H1 (cell line): ENCODE results near the gene SEMA5B. TPM values are rescaled to one million over a fixed set of nuclear protein-coding genes. Genes with fewer than 3 reads are reported as not detected.

Experiments
- CTCF ChIA-PET: fragments of 300-600 bp; sonication (Branson Sonifier 250); formaldehyde crosslinking; loops from one replicate; lab custom pipeline; 2021; ENCODE audit not compliant: partially characterized antibody; lab: Charles Lee
- POLR2A ChIA-PET: fragments of 300-600 bp; sonication (Branson Sonifier 250); formaldehyde crosslinking; loops from one replicate; lab custom pipeline; 2021; ENCODE audit warnings: inconsistent platforms; ENCODE audit not compliant: partially characterized antibody; lab: Charles Lee
- DNase-seq, 2 experiments: peaks; one replicate each; pipeline versions ENCODE4 v3.0.0 to v3.0.0-alpha.2; 2010 to 2022; ENCODE audit warnings: low spot score in 2 of 2, low read depth in 1 of 2, mixed read lengths in 1 of 2
- FAIRE-seq: peaks from 2 replicates; lab custom pipeline; 2011; peaks lifted over from hg19 to GRCh38; lab: Jason Lieb, UNC
- H2AFZ ChIP-seq: 2 replicates; pipeline ENCODE4 v1.8.1; 2012; ENCODE audit warnings: low read length, inconsistent platforms
- H2AK5ac ChIP-seq: 2 replicates; pipeline ENCODE4 v1.6.1; 2013; ENCODE audit warnings: low read depth, low read length
- H2BK120ac ChIP-seq: replicated peaks from 2 replicates; pipeline ENCODE3; 2013; ENCODE audit warnings: low read depth, low read length, inconsistent platforms
- H2BK12ac ChIP-seq: 2 replicates; pipeline ENCODE4 v1.6.1; 2013; ENCODE audit warnings: low read depth, low read length
- H2BK15ac ChIP-seq: 2 replicates; pipeline ENCODE4 v1.6.1; 2013; ENCODE audit warnings: low read length
- H2BK20ac ChIP-seq: 2 replicates; pipeline ENCODE4 v1.6.1; 2013; ENCODE audit warnings: low read length
- H2BK5ac ChIP-seq: 2 replicates; pipeline ENCODE4 v1.6.1; 2013; ENCODE audit warnings: low read depth, low read length
- H3K14ac ChIP-seq: 2 replicates; pipeline ENCODE4 v1.6.1; 2013; ENCODE audit warnings: inconsistent platforms; ENCODE audit not compliant: insufficient read length
- H3K18ac ChIP-seq: 2 replicates; pipeline ENCODE4 v1.6.1; 2013; ENCODE audit warnings: low read length; ENCODE audit errors: extremely low read depth
- H3K23ac ChIP-seq: 2 replicates; pipeline ENCODE4 v1.6.1; 2013; ENCODE audit warnings: inconsistent platforms; ENCODE audit not compliant: insufficient read length
- H3K23me2 ChIP-seq: 2 replicates; pipeline ENCODE4 v1.6.1; 2013; ENCODE audit warnings: low read depth, low read length
- H3K27ac ChIP-seq: 2 replicates; pipeline ENCODE4 v1.6.1; 2011; ENCODE audit warnings: low read depth, low read length, inconsistent platforms
- H3K27me3 ChIP-seq, 4 experiments: replicated peaks in 1 of 4; 1 replicate in 1 of 4; 2 replicates in 3 of 4; pipeline versions ENCODE4 v1.6.1 to v1.8.1; 2011 to 2013; ENCODE audit warnings: low read length in 3 of 4, mild to moderate bottlenecking in 3 of 4, inconsistent platforms in 2 of 4, mixed read lengths in 2 of 4, moderate library complexity in 1 of 4; ENCODE audit not compliant: control insufficient read depth in 3 of 4, insufficient read depth in 3 of 4; ENCODE audit errors: extremely low read depth in 1 of 4
- H3K36me3 ChIP-seq, 4 experiments: 2 replicates each; pipeline versions ENCODE4 v1.6.1 to v1.8.1; 2011 to 2013; ENCODE audit warnings: mild to moderate bottlenecking in 4 of 4, low read length in 3 of 4, moderate library complexity in 2 of 4, control low read depth in 1 of 4, inconsistent platforms in 1 of 4; ENCODE audit not compliant: insufficient read depth in 4 of 4, control insufficient read depth in 2 of 4
- H3K4ac ChIP-seq: replicated peaks from 2 replicates; pipeline ENCODE3; 2013; ENCODE audit warnings: low read length, low read depth, mixed read lengths, inconsistent platforms; ENCODE audit not compliant: insufficient read length
- H3K4me1 ChIP-seq, 4 experiments: replicated peaks in 1 of 4; 1 replicate in 1 of 4; 2 replicates in 3 of 4; pipeline versions ENCODE4 v1.6.1 to v1.8.1; 2011 to 2013; ENCODE audit warnings: low read length in 3 of 4, inconsistent platforms in 2 of 4, mixed read lengths in 1 of 4; ENCODE audit not compliant: insufficient read depth in 4 of 4, control insufficient read depth in 3 of 4
- H3K4me2 ChIP-seq, 2 experiments: 2 replicates each; pipeline versions ENCODE4 v1.6.1 to v1.8.1; 2011 to 2013; ENCODE audit warnings: low read depth in 2 of 2, low read length in 2 of 2, control low read depth in 1 of 2, inconsistent platforms in 1 of 2, mild to moderate bottlenecking in 1 of 2; ENCODE audit not compliant: insufficient read depth in 1 of 2
- H3K4me3 ChIP-seq, 4 experiments: fragments of 200-600, 300-600 bp in 1 of 4; sonication (generic), shearing (Covaris generic), sonication (Bioruptor Twin) in 1 of 4; 2 replicates each; pipeline versions ENCODE4 v1.5.1 to v1.8.1; 2011 to 2016; ENCODE audit warnings: low read length in 4 of 4, low read depth in 3 of 4, control low read depth in 2 of 4, inconsistent platforms in 2 of 4, mild to moderate bottlenecking in 2 of 4, mixed read lengths in 1 of 4, moderate library complexity in 1 of 4; ENCODE audit not compliant: insufficient read depth in 2 of 4; ENCODE audit errors: extremely low read depth in 1 of 4
- H3K56ac ChIP-seq: replicated peaks from 2 replicates; pipeline ENCODE3; 2013; ENCODE audit warnings: low read depth, mild to moderate bottlenecking, mixed read lengths, low read length, inconsistent platforms; ENCODE audit not compliant: insufficient read length
- H3K79me1 ChIP-seq: 2 replicates; pipeline ENCODE4 v1.6.1; 2013; ENCODE audit warnings: low read depth, low read length, control low read depth
- H3K79me2 ChIP-seq, 2 experiments: 2 replicates each; pipeline versions ENCODE4 v1.6.1 to v1.8.1; 2012 to 2013; ENCODE audit warnings: low read length in 2 of 2, mild to moderate bottlenecking in 2 of 2, inconsistent platforms in 1 of 2; ENCODE audit not compliant: insufficient read depth in 2 of 2, control insufficient read depth in 1 of 2
- H3K9ac ChIP-seq, 4 experiments: replicated peaks in 1 of 4; 1 replicate in 1 of 4; 2 replicates in 3 of 4; pipeline versions ENCODE4 v1.6.1 to v1.8.1; 2011 to 2013; ENCODE audit warnings: low read depth in 3 of 4, low read length in 3 of 4, control low read depth in 2 of 4, mild to moderate bottlenecking in 2 of 4, moderate library complexity in 2 of 4, inconsistent platforms in 1 of 4; ENCODE audit errors: extremely low read depth in 1 of 4
- H3K9me3 ChIP-seq, 2 experiments: 2 replicates each; pipeline versions ENCODE4 v1.6.1 to v1.8.1; 2012 to 2013; ENCODE audit warnings: mild to moderate bottlenecking in 2 of 2, moderate library complexity in 2 of 2, control low read depth in 1 of 2, inconsistent platforms in 1 of 2, low read depth in 1 of 2, low read length in 1 of 2, mixed read lengths in 1 of 2; ENCODE audit not compliant: insufficient read depth in 2 of 2
- H4K20me1 ChIP-seq, 2 experiments: replicated peaks in 1 of 2; 2 replicates each; pipeline versions ENCODE3 to v1.8.1; 2011 to 2013; ENCODE audit warnings: inconsistent platforms in 2 of 2, low read length in 2 of 2, mild to moderate bottlenecking in 1 of 2; ENCODE audit not compliant: insufficient read depth in 2 of 2, control insufficient read depth in 1 of 2
- H4K5ac ChIP-seq: 2 replicates; pipeline ENCODE4 v1.6.1; 2013; ENCODE audit warnings: low read length, low read depth, mixed read lengths, inconsistent platforms; ENCODE audit not compliant: insufficient read length
- H4K8ac ChIP-seq: 2 replicates; pipeline ENCODE4 v1.8.0; 2013; ENCODE audit warnings: mild to moderate bottlenecking, moderate library complexity, low read length, inconsistent platforms; ENCODE audit not compliant: insufficient read depth; ENCODE audit errors: extremely low read depth
- H4K91ac ChIP-seq: replicated peaks from 2 replicates; pipeline ENCODE3; 2013; ENCODE audit warnings: low read length, mixed read lengths, inconsistent platforms; ENCODE audit not compliant: insufficient read length
- ASH2L ChIP-seq: fragments of 200-600, 300-600 bp; sonication (generic); IDR thresholded peaks from one replicate; pipeline ENCODE4 v1.7.1; 2017; ENCODE audit warnings: low read length
- CBX8 ChIP-seq: fragments of 300-800, 300-1000 bp; sonication (generic); IDR thresholded peaks from 2 replicates; pipeline ENCODE4 v1.7.1; 2016; ENCODE audit warnings: low read depth, low read length, borderline replicate concordance
- CREB1 ChIP-seq: IDR thresholded peaks from 2 replicates; pipeline ENCODE4 v1.6.1; 2012; ENCODE audit warnings: inconsistent platforms
- EP300 ChIP-seq, 2 experiments: IDR thresholded peaks; 1 replicate in 1 of 2; 2 replicates in 1 of 2; pipeline ENCODE4 v1.6.1; 2011 to 2012; ENCODE audit warnings: low read depth in 2 of 2, low read length in 2 of 2, mild to moderate bottlenecking in 2 of 2, borderline replicate concordance in 1 of 2, inconsistent platforms in 1 of 2, moderate library complexity in 1 of 2
- RNF2 ChIP-seq: fragments of 200-900, 300-1000 bp; sonication (generic); IDR thresholded peaks from 2 replicates; pipeline ENCODE4 v1.7.1; 2016; ENCODE audit warnings: borderline replicate concordance, low read depth, mild to moderate bottlenecking, antibody characterized with exemption, low read length; ENCODE audit not compliant: poor library complexity, severe bottlenecking; ENCODE audit errors: missing control alignments
- SP1 ChIP-seq: IDR thresholded peaks from 2 replicates; pipeline ENCODE4 v1.6.1; 2011; ENCODE audit warnings: low read depth, low read length
- TAF7 ChIP-seq: optimal IDR thresholded peaks from 2 replicates; pipeline ENCODE3; 2011; ENCODE audit warnings: low read depth, mild to moderate bottlenecking, inconsistent platforms, low read length, moderate library complexity, borderline replicate concordance
- TEAD4 ChIP-seq: IDR thresholded peaks from 2 replicates; pipeline ENCODE4 v1.6.1; 2012; ENCODE audit warnings: low read depth, low read length, inconsistent platforms, mixed read lengths
- WGBS, 2 experiments: shearing (Covaris generic) in 1 of 2; methylation state at CpG; one replicate each; pipeline versions ENCODE4 v1.1.6 to v1.1.7; 2013 to 2015; ENCODE audit warnings: low lambda C conversion rate in 2 of 2, mixed read lengths in 2 of 2, inconsistent platforms in 1 of 2, low coverage in 1 of 2, missing lambda C conversion rate in 1 of 2; ENCODE audit not compliant: insufficient replicate concordance in 2 of 2, insufficient coverage in 1 of 2, insufficient read length in 1 of 2; ENCODE audit errors: extremely low coverage in 1 of 2, missing lambda C conversion rate in 1 of 2; 5-methylcytosine and 5-hydroxymethylcytosine counted together
- polyA plus RNA-seq, 7 experiments: library from polyadenylated mRNA; depleted of rRNA in 3 of 7; stranded (reverse) in 5 of 7; unstranded in 2 of 7; fragments of >200 nt in 5 of 7; fragments of 200-250 nt in 2 of 7; gene quantifications; 1 replicate in 5 of 7; 2 replicates in 1 of 7; 4 replicates in 1 of 7; pipeline versions ENCODE4 v1.2.1 to v1.2.3, GENCODE V29; 2011 to 2013; ENCODE audit warnings: missing spikeins in 2 of 7, mixed read lengths in 2 of 7
- total RNA-seq: library from RNA; stranded (reverse); fragmentation: NEBNext Ultra II Directional; extraction: Animal tissue kit (Norgen Biotek cat#: 25700); gene quantifications from 2 replicates; pipeline ENCODE4 v1.2.1, GENCODE V29; 2021

SEMA5B gene
- total and polyA plus RNA-seq, 2 of the 8 experiments (the other 6 are each of a cell fraction or from before 2014, with no cell fraction given), result 13.1 to 22.4 TPM

- no peak overlapping the region for H3K56ac ChIP-seq
- H2BK15ac ChIP-seq, result no peak overlapping the region
- H3K79me2 ChIP-seq, result peaks cover 13 to 86% of the 10 kb centered on the region in 2 experiments
- no peak overlapping the region for H3K4ac ChIP-seq
- H3K36me3 ChIP-seq, result no peaks in the 10 kb centered on the region
- no peak overlapping the region for H2AFZ ChIP-seq
- H2BK20ac ChIP-seq, result no peak overlapping the region
- no peak overlapping the region for H2BK5ac ChIP-seq
- no peak overlapping the region for H3K4me2 ChIP-seq
- H4K8ac ChIP-seq, result no peak overlapping the region
- H3K18ac ChIP-seq, result no peak overlapping the region
- peaks cover 1 to 7% (median 3%) of the 10 kb centered on the region in 4 experiments; a peak in 4 of 7 replicates for H3K4me1 ChIP-seq
- CTCF ChIA-PET, result interaction anchor here (1.0 to 1.1 kb wide), 2 partner anchors 19 to 56 kb away, joined by 3 to 5 read pairs; no protein-coding TSS in a partner anchor
- H3K14ac ChIP-seq, result no peak overlapping the region
- no peaks in the 10 kb centered on the region for H3K9me3 ChIP-seq
- peaks cover 13% of the 10 kb centered on the region for H3K79me1 ChIP-seq
- H3K4me3 ChIP-seq, result no peak overlapping the region
- H2BK120ac ChIP-seq, result no peak overlapping the region
- no peak overlapping the region for H4K91ac ChIP-seq
- no peaks in the 10 kb centered on the region for H3K27me3 ChIP-seq
- H4K20me1 ChIP-seq, result peaks cover 18 to 23% of the 10 kb centered on the region in 2 experiments
- DNase-seq (no peak), FAIRE-seq (no peak)
- H3K23me2 ChIP-seq, result no peaks in the 10 kb centered on the region; the same call in 1 of the 2 replicates
- no peak overlapping the region for H3K23ac ChIP-seq
- 95% methylated on average over 1 of the region's 1 CpG; no CpG with 5 or more reads in 1 of the 2 experiments for WGBS, 2 experiments
- no peak overlapping the region for H2BK12ac ChIP-seq
- no peak overlapping the region for H3K27ac ChIP-seq
- POLR2A ChIA-PET, result interaction anchor here (1.0 kb wide), 1 partner anchor 48 kb away, joined by 3 read pairs; the partner anchor contains the start of gene SEMA5B
- H3K9ac ChIP-seq, result no peak overlapping the region
- H2AK5ac ChIP-seq, result no peak overlapping the region
- TF ChIP-seq EP300 (IDR thresholded peaks at IDR 0.05; ENCODE audit: borderline replicate concordance in 1 of 2, low read depth in 2 of 2, low read length in 2 of 2), result no peak
- TF ChIP-seq SP1, result no peak
- no peak for TF ChIP-seq CREB1
- TF ChIP-seq RNF2, result no peak
- TF ChIP-seq TAF7, result no peak
- no peak for TF ChIP-seq CBX8
- TF ChIP-seq ASH2L, result no peak
- no peak for TF ChIP-seq TEAD4
- no peak overlapping the region for H4K5ac ChIP-seq
Measured at GRCh38 chr3:123075359-123075758, 47.8 kb upstream of the SEMA5B start.
